ENCODE measurements around the gene GJA4. TPM values are rescaled to one million over a fixed set of nuclear protein-coding genes. Genes with fewer than 3 reads are reported as not detected.

GJA4 gene
- polyA plus RNA-seq, 1 of the 3 experiments (the other 2 are of a cell fraction) = not detected

DNA sequence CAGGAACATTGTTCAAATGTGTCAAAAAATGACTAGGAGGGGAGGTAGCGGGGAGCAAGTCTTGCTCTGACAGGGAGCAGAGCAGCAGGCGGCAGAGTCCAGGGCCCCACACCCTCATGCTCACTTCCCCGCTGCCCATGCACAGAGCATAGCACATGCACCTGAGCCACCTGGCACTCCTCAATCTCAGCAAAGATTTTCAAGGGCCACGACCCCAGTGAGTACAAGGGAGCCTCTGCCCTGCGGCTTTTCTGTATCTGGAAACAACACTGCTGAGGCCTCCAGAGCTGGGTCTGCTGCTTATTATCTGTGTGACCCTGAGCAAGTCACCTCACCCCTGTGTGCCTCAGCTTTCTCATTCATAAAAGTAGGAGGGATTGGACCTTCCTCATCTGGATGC lies 12.8 kb upstream of the GJA4 start:
- DNase-seq = no peak
- Histone ChIP-seq H3K27ac (ENCODE audit: low read depth in 2 of 2, low read length in 1 of 2) (no peak overlapping the region), H3K27me3 (ENCODE audit: insufficient read depth) (peaks cover 32% of the 10 kb centered on the region), H4K20me1 (ENCODE audit: insufficient read depth) (no peaks in the 10 kb centered on the region), H3K4me2 (no peak overlapping the region), H3K4me3 (ENCODE audit: low read depth in 2 of 2, low read length in 1 of 2) (no peak overlapping the region), H3K79me2 (ENCODE audit: insufficient read depth) (no peaks in the 10 kb centered on the region), H3K9me3 (no peaks in the 10 kb centered on the region), H3K9ac (no peak overlapping the region), H3F3A (replicated peaks; ENCODE audit: insufficient read depth) (no peaks in the 10 kb centered on the region), H3K9me2 (no peaks in the 10 kb centered on the region), H2AFZ (ENCODE audit: low read depth) (no peak overlapping the region), H3K4me1 (ENCODE audit: control insufficient read depth in 1 of 2, insufficient read depth in 2 of 2, low read depth in 1 of 2, low read length in 1 of 2) (peaks cover 0 to 4% of the 10 kb centered on the region in 2 experiments; a peak in 1 of 4 replicates), H3K36me3 (replicated peaks in 1 of 2; ENCODE audit: control insufficient read depth in 1 of 2, insufficient read depth in 2 of 2, low read length in 1 of 2) (no peaks in the 10 kb centered on the region)
- 69% methylated on average over 5 of the region's 5 CpGs for WGBS (ENCODE audit: low lambda C conversion rate)
- ChIA-PET CTCF (interaction anchor here (1.1 to 1.7 kb wide), 2 partner anchors 37 to 1147 kb away, joined by 3 to 5 read pairs; no protein-coding TSS in a partner anchor), POLR2A (no interaction called here)
- TF ChIP-seq TEAD4 (IDR thresholded peaks at IDR 0.05; ENCODE audit: borderline replicate concordance, insufficient read depth) (no peak), GATA2 (CRISPR knock-in tag; IDR thresholded peaks at IDR 0.05) (no peak), GABPA (IDR thresholded peaks at IDR 0.05; ENCODE audit: low read depth) (no peak), EP300 (IDR thresholded peaks at IDR 0.05; ENCODE audit: borderline replicate concordance in 1 of 2, low read depth in 1 of 2, low read length in 1 of 2) (no peak), ELF1 (IDR thresholded peaks at IDR 0.05) (no peak), CHD2 (IDR thresholded peaks at IDR 0.05; ENCODE audit: low read length, partially characterized antibody) (no peak), TCF12 (IDR thresholded peaks at IDR 0.05) (no peak), NFIC (IDR thresholded peaks at IDR 0.05; ENCODE audit: borderline replicate concordance) (no peak), MXI1 (IDR thresholded peaks at IDR 0.05; ENCODE audit: low read depth, low read length) (no peak), JUND (IDR thresholded peaks at IDR 0.05) (no peak), YY1 (IDR thresholded peaks at IDR 0.05; ENCODE audit: low read depth) (no peak), MEF2A (IDR thresholded peaks at IDR 0.05; ENCODE audit: borderline replicate concordance, low read depth) (no peak), TAF1 (IDR thresholded peaks at IDR 0.05; ENCODE audit: borderline replicate concordance, low read depth, low read length) (no peak), NRF1 (IDR thresholded peaks at IDR 0.05; ENCODE audit: low read depth, low read length) (no peak)
- TF ChIP-seq, protein P1, sequence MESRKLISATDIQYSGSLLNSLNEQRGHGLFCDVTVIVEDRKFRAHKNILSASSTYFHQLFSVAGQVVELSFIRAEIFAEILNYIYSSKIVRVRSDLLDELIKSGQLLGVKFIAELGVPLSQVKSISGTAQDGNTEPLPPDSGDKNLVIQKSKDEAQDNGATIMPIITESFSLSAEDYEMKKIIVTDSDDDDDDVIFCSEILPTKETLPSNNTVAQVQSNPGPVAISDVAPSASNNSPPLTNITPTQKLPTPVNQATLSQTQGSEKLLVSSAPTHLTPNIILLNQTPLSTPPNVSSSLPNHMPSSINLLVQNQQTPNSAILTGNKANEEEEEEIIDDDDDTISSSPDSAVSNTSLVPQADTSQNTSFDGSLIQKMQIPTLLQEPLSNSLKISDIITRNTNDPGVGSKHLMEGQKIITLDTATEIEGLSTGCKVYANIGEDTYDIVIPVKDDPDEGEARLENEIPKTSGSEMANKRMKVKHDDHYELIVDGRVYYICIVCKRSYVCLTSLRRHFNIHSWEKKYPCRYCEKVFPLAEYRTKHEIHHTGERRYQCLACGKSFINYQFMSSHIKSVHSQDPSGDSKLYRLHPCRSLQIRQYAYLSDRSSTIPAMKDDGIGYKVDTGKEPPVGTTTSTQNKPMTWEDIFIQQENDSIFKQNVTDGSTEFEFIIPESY (IDR thresholded peaks at IDR 0.05; ENCODE audit: borderline replicate concordance, low read depth) = no peak
- TF ChIP-seq, protein P2, sequence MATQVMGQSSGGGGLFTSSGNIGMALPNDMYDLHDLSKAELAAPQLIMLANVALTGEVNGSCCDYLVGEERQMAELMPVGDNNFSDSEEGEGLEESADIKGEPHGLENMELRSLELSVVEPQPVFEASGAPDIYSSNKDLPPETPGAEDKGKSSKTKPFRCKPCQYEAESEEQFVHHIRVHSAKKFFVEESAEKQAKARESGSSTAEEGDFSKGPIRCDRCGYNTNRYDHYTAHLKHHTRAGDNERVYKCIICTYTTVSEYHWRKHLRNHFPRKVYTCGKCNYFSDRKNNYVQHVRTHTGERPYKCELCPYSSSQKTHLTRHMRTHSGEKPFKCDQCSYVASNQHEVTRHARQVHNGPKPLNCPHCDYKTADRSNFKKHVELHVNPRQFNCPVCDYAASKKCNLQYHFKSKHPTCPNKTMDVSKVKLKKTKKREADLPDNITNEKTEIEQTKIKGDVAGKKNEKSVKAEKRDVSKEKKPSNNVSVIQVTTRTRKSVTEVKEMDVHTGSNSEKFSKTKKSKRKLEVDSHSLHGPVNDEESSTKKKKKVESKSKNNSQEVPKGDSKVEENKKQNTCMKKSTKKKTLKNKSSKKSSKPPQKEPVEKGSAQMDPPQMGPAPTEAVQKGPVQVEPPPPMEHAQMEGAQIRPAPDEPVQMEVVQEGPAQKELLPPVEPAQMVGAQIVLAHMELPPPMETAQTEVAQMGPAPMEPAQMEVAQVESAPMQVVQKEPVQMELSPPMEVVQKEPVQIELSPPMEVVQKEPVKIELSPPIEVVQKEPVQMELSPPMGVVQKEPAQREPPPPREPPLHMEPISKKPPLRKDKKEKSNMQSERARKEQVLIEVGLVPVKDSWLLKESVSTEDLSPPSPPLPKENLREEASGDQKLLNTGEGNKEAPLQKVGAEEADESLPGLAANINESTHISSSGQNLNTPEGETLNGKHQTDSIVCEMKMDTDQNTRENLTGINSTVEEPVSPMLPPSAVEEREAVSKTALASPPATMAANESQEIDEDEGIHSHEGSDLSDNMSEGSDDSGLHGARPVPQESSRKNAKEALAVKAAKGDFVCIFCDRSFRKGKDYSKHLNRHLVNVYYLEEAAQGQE (IDR thresholded peaks at IDR 0.05; ENCODE audit: low read depth, low read length) = no peak
- TF ChIP-seq, protein P3, sequence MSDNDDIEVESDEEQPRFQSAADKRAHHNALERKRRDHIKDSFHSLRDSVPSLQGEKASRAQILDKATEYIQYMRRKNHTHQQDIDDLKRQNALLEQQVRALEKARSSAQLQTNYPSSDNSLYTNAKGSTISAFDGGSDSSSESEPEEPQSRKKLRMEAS (IDR thresholded peaks at IDR 0.05; ENCODE audit: low read depth) = no peak
